Putamen (tissue), 1 donor: Measurements from ENCODE around the gene HDX.
"Not testable (repeated sequence)": the region's sequence is repeated elsewhere in the genome, so short reads cannot be mapped to it uniquely, and the experiment has no call there.

Experiments used
- DNase-seq: peaks from one replicate; pipeline ENCODE4 v3.0.0-alpha.2; 2016; ENCODE audit warnings: low spot score

HDX gene

DNA sequence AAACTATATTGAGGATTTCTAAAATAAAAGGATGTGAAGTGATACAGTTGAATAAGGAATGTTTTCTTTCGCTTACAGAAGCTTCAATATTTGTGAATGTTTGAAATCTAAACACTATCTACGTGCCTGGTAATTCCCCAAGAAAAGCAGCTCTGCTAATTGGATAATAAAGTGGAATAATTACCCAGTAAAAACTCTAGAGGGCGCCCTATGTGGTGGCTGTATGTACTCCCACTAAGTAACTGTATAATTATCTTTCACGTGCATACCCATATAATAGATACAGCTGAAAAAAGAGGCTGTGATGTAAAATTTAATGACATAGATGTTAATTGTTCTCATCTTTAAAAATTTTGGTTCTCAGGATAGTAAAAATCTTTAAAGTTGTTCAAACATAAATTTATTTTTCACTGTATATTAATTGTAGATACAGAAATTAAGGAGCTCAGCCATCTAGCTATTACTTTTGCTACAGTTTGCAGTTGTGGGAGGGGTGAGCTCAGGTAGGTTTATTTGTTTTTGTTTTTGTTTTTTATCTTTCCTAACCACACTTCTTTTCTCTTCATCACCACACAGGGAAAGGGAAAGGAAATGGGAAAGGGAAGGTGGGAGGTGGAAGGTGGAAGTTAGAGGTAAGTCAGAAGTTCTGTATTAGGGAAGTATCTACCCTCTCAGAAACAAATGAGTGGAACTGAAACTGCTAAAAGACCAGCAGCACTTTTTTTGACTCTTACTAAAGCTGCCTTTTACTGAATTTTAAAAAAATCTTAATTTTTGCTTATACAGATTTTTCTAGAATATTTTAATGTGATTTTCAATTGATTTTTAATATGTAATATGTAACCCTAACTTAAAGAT lies 162.5 kb downstream of the HDX start:
- no peak for DNase-seq

- DNase-seq = no peak
Measured at GRCh38 chrX:84336646-84337045, 165.6 kb downstream of the HDX start.

DNA sequence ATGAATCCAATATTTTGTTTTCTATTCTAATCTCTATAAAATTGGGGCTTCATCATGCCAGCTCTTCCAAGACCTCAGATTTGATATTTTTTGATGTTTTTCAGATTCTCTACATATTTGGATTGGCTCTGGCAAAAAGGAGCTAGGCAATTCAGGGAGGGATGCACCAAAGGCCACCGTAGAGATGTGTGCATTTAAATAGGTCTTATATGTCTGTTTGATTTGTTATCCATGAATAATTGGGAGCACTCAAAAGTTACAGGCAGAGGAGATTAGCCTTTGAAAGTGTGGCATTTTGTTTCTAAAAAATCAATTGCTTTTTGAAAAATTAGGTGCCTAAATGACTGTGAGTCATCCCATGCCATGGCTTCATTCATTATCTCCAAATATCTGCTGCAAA lies 167.1 kb downstream of the HDX start:
- no peak for DNase-seq

GRCh38 chrX:84322083-84322827 lies 180.0 kb downstream of the HDX start:
- DNase-seq = no peak

DNA sequence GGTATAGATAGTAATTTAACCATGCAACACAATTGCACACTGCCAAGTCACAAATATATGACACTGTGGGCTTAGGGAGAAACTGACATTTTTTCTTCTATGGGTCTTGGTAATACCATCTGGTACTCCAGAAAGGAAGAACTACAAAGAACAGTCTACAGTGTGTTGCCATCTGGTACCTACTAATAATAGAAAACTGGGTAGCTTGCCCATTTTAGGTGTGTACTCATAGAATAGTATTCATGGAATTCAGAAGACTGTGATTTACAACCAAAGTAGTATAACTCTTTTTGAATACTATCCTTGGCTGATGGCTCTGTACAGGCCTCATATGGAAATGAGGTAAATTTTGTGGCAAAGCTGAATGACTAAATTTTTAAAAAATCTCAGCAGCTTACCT lies 181.6 kb downstream of the HDX start:
- no peak for DNase-seq

- no peak for DNase-seq
Measured at GRCh38 chrX:84320023-84320422, 182.2 kb downstream of the HDX start.

GRCh38 chrX:84318661-84319060 lies 183.6 kb downstream of the HDX start:
- no peak for DNase-seq

- DNase-seq = not testable (repeated sequence)
Measured at GRCh38 chrX:84315946-84316345, 186.3 kb downstream of the HDX start.
